Stromal cell of bone marrow (primary cell): Measurements from ENCODE around the gene NDUFS3.
"Not testable (repeated sequence)": the region's sequence is repeated elsewhere in the genome, so short reads cannot be mapped to it uniquely, and the experiment has no call there.

Experiments used
- DNase-seq: peaks from one replicate; pipeline ENCODE4 v3.0.0-alpha.2; 2012; ENCODE audit warnings: low read depth

NDUFS3 gene

GRCh38 chr11:47560426-47560825 is 18.4 kb upstream of the NDUFS3 start:
- no peak for DNase-seq

DNA sequence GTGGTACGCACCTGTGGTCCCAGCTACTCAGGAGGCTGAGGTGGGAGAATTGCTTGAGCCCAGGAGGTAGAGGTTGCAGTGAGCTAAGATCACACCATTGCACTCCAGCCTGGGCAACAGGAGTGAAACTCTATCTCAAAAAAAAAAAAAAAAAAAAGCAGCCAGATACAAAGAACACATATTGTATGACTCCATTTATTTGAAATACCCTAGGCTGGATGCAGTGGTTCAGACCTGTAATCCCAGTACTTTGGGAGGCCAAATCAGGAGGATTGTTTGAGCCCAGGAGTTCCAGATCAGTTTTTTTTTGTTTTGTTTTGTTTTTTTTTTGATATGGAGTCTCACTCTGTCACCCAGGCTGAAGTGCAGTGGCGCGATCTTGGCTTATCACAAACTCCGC is 16.5 kb upstream of the NDUFS3 start:
- DNase-seq = not testable (repeated sequence)

GRCh38 chr11:47564366-47564765 is 14.5 kb upstream of the NDUFS3 start:
- not testable (repeated sequence) for DNase-seq

GRCh38 chr11:47564933-47565339 is 13.9 kb upstream of the NDUFS3 start:
- no peak for DNase-seq

- DNase-seq = no peak
These were observed 13.3 kb upstream of the NDUFS3 start, which contains the start of gene PTPMT1 for GRCh38 chr11:47565340-47566148. Gene PTPMT1, plus strand, starts transcription at chr11:47565599. Its CDS starts 24 bp downstream, at chr11:47565623.

DNA sequence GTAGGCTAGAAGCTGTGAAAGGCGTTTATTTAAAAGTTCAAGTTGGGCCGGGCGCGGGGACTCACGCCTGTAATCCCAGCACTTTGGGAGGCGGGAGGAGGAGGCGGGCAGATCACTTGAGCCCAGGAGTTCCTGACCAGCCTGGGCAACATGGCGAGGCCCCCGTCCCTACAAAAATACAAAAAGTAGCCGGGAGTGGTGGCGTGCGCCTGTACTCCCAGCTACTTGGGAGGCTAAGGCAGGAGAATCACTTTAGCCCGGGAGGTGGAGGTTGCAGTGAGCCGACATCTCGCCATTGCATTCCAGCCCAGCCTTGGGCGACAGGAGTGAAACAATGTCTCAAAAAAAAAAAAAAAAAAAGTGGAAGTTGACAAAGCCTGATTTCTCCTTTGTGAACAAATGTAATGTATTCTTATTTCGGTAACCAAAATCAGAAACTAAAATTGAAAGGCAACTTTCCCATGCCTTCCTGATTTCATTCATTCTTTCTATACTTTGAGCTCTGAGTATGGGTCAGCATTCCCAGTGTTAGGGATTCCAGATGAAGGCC is 12.7 kb upstream of the NDUFS3 start:
- no peak for DNase-seq

GRCh38 chr11:47569646-47570045 is 9.2 kb upstream of the NDUFS3 start:
- no peak for DNase-seq

GRCh38 chr11:47570651-47571356 is 8.1 kb upstream of the NDUFS3 start:
- no peak for DNase-seq

DNA sequence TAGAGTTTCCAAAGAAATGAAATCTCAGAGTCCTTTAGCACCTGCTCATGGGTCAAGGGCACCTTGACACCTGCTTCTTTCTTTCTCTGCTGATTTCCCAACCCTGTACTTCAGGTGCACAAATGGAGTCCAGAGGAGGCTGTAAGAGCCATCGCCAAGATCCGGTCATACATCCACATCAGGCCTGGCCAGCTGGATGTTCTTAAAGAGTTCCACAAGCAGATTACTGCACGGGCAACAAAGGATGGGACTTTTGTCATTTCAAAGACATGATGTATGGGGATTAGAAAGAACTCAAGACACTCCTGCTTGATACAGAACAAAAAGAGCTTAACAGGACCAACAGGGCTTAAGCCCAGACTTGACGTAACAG is 7.5 kb upstream of the NDUFS3 start:
- no peak for DNase-seq

- no peak for DNase-seq
These were observed 7.0 kb upstream of the NDUFS3 start for GRCh38 chr11:47571895-47572294.

DNA sequence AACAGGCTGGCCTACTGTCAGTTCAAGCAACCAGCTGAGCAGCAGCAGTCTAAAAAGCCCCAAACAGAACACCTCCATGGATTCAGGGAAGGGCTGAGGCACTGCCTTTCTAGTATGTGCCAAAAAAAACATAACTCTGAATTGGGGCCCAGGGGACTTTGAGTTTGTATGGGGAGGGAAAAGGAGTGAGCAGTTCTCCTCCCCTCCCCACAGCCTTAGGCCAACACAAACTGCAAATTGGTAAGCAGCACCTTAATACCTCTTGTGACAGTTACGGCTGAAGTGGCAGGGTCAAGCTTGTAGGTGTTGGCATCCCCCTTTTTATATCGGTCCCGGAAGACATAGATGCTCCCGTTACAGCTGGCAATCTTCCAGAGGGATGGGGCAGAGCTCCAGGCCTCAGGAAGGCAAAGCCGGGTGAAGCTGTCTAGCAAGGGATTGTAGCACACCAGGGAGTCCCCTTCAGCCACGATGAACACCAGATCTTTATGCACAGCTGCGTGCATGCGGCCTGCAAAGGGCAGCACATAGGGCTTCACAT is 6.1 kb upstream of the NDUFS3 start:
- no peak for DNase-seq

GRCh38 chr11:47573321-47573720 is 5.6 kb upstream of the NDUFS3 start:
- no peak for DNase-seq

GRCh38 chr11:47577460-47578041 is 1.3 kb upstream of the NDUFS3 start:
- no peak for DNase-seq

- no peak for DNase-seq
These were observed 5.0 kb downstream of the NDUFS3 start for GRCh38 chr11:47583844-47584243.

DNA sequence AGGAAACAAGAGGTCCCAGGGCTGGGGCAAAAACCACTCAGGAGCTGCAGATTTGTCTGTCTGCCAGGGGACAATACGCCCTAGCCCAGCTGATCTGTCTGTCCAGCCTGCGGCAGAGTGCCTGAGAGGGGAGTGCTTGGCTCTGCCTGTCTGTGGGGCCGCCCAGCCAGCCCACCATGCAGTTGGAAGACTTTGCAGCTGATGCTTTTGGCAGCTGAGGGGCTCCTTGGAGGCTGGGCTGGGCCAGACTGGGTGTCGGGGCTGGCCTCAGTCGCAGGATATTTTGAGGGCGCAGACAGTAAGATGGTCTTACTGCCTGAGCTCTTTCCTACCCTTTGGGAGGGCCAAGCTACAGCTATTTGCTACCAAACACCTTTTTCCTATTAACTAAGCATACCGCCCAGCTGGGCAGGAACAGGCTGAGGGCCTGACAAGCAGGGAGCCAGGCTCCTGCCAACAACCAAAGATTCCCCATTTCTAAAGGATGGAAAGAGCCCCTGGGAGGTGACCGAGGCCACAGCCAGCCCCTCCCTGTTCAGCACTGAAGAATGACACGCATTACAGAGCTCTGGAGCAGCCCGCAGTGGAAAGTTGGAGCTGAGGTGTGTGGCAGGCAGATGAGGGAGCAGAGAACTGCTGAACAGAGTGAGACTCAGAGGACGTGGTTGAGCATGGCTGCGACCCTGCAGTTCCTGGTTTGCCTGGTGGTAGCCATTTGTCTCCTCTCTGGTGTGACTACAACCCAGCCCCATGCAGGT is 7.4 kb downstream of the NDUFS3 start, which contains the start of gene FAM180B:
TSS of gene FAM180B (plus strand) at position 581 of the 758 bp plus-strand sequence. CDS start at position 672, 91 bp downstream.
- no peak for DNase-seq

DNA sequence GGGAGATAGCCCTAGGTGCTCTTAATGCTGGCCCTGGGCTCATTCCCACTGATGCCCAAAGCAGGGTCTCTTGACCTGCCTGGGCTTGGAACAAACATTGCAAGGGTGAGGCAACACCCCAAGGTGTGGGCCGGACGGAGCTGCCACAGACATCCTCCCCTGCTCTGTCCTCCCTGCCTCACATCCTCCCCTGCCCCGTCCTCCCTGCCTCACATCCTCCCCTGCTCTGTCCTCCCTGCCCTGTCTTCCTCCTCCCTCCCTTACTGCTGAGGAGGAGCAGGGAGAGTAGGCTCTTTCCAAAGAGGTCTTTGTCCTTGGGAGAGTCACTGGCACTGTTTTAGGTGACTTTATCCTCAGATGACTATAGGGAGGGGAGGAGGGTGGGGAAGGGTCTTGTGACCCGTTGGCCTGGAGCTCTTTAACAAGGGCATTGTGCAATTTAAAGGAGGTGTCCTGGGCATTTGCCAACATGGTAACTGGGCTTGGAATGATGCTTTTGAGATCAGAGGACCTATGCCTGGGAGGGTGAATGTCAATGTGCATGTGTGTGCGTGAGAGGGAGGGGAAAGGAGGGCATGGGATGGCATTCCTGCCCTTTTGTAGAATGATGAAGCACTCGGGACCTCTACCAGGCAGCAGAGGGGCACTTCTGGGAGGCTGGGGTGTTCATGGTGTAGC is 8.3 kb downstream of the NDUFS3 start:
- no peak for DNase-seq

GRCh38 chr11:47587723-47588326 is 9.0 kb downstream of the NDUFS3 start:
- DNase-seq = no peak

DNA sequence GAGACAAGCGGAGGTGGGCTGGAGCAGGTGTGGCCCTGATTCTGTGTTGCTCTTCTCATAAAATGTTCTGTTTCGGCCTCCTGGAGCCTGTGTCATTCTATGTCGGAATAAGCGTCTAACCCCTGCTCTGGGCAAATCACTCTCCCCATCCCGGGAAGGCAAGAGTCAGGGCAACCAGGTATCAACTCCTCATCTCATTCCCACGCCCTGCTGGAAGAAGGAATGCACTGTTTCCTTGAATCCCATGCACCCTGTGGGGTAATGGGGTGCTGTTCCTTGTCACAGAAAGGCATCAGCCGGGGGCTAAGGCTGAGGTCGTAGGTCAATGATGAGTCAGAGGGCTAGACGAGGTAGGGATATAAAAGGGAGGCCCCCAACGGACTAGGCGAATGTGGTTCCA is 10.2 kb downstream of the NDUFS3 start:
- no peak for DNase-seq

GRCh38 chr11:47589584-47589976 is 10.7 kb downstream of the NDUFS3 start:
- DNase-seq = no peak
